IMR-90 (cell line): ENCODE data around the gene ARL2.

Experiments
- CTCF ChIP-seq: conservative IDR thresholded peaks from 2 replicates; pipeline ENCODE4 v1.5.1; 2012; ENCODE audit warnings: mild to moderate bottlenecking, low read depth, low read length, improper control_type of control experiment
- ELK1 ChIP-seq: fragments of 150-350 bp; IDR thresholded peaks from 2 replicates; pipeline ENCODE4 v1.6.1; 2016; ENCODE audit warnings: low read depth, mild to moderate bottlenecking, low read length, moderate library complexity, borderline replicate concordance
- MXI1 ChIP-seq: IDR thresholded peaks from 2 replicates; pipeline ENCODE4 v1.6.1; 2012; ENCODE audit warnings: low read depth, mild to moderate bottlenecking, low read length, moderate library complexity, borderline replicate concordance
- POLR2A ChIP-seq: IDR thresholded peaks from 2 replicates; pipeline ENCODE4 v1.6.1; 2012; ENCODE audit warnings: mild to moderate bottlenecking, low read depth, low read length
- RAD21 ChIP-seq: IDR thresholded peaks from 2 replicates; pipeline ENCODE4 v1.6.1; 2012; ENCODE audit warnings: low read length, improper control_type of control experiment
- RCOR1 ChIP-seq: IDR thresholded peaks from 2 replicates; pipeline ENCODE4 v1.6.1; 2012; ENCODE audit warnings: mild to moderate bottlenecking, low read length, improper control_type of control experiment; ENCODE audit not compliant: insufficient replicate concordance

DNA sequence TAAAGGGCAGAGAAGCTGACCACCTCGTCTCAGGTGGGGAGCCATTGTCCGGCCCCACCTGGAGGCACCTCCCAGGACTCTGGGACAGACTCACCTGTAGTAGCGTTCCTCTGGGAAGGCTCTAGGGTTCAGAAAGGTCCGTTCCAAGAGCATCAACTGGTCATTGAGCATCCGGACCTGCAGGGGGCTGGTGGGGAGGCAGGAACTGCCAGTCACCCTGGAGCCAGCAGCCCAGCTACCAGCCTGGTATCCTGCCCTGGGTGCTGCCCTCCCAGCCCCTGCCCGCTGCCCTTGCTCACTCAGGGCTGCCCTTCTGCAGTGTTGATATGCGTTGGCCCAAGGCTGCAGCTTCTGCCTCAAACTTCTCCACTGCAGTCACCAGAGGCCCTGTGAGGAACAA, 31.8 kb downstream of the ARL2 start:
- TF ChIP-seq POLR2A (no peak), MXI1 (no peak), ELK1 (no peak), RCOR1 (no peak), CTCF (no peak), RAD21 (no peak)
